HG03108 (cell line): ENCODE results near the gene GPANK1.

Source experiments
- ATAC-seq: cut with Tn5 transposase; IDR thresholded peaks from one replicate; pipeline ENCODE4 v1.9.1; 2021; ENCODE audit warnings: moderate library complexity; ENCODE audit not compliant: unreplicated experiment

Gene GPANK1

GRCh38 chr6:31663126-31663960 is 1.5 kb downstream of the GPANK1 start:
- ATAC-seq = no peak

DNA sequence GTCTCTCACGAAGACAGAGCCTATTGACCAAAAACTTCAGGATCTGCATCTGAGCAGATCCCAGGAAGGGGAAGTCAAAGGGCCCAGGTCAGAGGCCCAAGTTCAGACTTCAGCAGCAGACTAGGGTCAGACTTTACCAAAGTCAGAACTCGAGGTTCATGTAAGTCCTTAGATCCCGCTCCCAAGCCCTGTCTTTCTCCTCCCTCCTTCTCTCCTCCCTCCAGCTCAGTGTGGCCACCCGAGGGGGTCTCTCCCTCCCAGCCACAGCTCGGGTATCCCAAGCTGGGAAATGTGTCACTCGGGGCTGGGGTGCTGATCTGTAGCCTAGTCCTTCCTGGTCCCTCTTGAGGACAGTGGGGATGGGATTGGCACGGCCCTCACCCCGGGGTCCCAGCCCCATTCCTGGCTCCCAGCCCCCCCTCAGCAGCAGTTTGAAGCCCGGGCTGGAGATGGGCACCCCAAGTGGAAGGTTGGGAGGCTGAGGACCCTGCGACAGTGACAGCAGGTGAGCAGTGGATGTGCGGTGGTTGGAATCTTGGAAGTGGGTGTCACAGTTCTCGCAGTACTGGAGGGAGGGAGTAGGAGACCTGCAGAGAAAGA is 2.6 kb downstream of the GPANK1 start:
- ATAC-seq = no peak

GRCh38 chr6:31661262-31662123 is 3.3 kb downstream of the GPANK1 start:
- ATAC-seq = no peak

DNA sequence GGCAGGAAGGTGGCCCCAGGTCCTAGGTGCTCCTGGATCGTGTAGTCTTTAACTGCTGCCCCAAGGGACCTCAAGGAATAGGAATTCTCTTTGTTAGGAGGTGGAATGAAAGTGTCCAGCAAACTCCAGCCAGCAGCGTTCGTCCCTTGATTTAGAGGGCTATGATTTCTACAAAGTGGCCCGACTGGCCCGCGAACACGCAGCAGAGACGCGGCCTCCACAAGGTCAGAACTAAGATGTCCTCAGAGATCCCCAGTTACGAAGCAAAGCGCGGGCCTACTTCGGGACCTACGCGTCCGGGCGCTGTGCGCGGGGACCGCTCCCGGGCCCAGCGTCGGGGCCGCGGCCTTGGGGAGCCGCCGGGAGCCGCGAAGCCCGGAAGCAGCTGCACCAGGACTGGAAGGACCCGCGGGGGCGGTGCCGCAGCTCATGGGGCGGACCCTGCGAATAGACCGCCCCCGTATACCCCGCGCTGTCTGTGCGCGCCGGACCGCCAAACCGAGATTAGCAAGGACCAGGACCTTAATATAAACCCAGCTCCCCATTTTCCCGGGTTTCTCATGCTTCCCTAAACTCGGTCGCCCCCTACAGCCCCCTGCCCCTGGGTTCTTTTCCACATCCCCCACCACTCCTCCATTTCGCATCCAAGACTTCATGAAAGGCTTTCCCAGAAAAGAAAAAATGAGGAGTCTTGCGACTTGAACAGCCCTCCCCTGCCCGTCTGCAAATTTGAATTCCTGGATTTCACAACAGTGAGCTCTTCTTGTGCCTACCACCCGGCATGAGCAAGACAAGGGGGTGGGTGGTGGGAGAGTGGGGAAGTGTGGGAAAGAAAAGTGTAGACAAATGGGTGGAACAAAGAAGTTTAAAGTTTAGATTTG is 4.2 kb downstream of the GPANK1 start, which contains the start of gene C6orf47:
TSS of gene C6orf47 (minus strand) at position 398 of the 881 bp plus-strand sequence. CDS start 831 bp downstream, outside the sequence.
- peak; percentile 48 for ATAC-seq

- ATAC-seq = no peak
These were observed 5.0 kb downstream of the GPANK1 start for GRCh38 chr6:31659649-31660380.

GRCh38 chr6:31658983-31659648 is 5.7 kb downstream of the GPANK1 start:
- no peak for ATAC-seq

- no peak for ATAC-seq
These were observed 6.6 kb downstream of the GPANK1 start for GRCh38 chr6:31658158-31658688.

DNA sequence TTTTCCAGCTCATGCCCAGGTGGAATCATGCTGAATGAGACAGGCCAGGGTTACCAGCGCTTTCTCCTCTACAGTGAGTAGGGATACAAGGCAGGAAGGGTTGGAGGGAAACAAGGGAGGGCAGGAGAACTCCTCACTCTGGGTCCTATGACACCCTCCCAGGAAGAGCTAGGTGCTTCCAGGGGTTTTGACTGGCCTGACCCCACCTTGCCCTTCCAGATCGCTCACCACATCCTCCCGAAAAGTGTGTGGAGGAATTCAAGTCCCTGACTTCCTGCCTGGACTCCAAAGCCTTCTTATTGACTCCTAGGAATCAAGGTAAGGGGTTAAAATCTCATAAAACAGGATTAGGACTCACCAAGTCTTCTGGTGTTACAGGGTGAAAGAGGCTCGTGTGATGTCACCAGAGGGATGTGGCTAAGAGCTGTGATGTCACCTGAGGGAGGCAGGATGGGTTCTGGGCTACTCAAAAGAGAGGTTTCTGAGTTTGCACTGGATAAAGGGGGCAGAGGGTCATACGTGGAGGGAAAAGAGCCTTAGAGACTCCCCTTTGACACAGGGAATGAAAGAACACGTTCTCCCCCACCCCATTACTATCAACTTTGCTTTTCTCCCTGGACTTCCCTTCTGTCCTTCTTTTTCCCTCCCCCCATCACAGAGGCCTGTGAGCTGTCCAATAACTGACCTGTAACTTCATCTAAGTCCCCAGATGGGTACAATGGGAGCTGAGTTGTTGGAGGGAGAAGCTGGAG is 7.2 kb downstream of the GPANK1 start:
- ATAC-seq = no peak

DNA sequence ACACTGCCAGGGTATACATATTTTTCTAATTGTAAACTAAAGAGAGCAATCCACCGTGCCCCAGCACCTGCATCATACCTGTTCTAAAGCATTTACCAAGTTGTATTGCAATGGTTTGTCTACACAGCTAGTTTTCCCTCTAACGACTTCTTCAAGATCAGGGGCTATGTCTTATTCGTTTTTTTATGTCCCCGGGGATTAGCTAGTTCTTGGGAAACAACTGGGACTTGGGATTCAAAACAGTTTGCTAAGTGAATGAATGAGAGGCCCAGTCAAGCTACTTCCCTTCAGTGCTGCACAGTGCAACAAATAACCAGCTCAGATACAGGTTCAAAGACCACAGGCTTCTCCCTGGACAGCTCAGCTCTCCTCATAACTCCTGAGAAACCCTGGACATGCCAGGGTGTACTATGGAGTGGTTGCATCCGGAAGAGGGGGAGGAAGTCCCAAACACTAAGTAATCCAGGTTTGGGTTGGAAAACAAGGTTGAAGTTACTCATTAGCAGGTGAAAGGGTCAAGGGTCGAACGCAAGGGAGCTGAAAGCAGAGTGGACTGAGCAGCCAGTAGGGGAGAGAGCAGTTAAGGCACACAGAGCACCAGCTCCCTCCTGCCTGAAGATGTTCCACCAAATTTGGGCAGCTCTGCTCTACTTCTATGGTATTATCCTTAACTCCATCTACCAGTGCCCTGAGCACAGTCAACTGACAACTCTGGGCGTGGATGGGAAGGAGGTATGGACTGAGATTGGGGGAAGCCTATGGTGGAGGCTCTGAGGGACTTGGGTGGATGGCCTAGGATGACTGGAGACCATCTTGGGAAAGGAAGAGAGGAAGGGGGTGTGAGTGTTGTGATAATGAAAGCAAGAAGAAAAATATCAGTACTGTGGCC is 9.2 kb downstream of the GPANK1 start, which contains the start of gene APOM:
TSS of gene APOM (plus strand) at position 546 of the 889 bp plus-strand sequence. CDS start at position 619, 73 bp downstream.
- no peak for ATAC-seq

DNA sequence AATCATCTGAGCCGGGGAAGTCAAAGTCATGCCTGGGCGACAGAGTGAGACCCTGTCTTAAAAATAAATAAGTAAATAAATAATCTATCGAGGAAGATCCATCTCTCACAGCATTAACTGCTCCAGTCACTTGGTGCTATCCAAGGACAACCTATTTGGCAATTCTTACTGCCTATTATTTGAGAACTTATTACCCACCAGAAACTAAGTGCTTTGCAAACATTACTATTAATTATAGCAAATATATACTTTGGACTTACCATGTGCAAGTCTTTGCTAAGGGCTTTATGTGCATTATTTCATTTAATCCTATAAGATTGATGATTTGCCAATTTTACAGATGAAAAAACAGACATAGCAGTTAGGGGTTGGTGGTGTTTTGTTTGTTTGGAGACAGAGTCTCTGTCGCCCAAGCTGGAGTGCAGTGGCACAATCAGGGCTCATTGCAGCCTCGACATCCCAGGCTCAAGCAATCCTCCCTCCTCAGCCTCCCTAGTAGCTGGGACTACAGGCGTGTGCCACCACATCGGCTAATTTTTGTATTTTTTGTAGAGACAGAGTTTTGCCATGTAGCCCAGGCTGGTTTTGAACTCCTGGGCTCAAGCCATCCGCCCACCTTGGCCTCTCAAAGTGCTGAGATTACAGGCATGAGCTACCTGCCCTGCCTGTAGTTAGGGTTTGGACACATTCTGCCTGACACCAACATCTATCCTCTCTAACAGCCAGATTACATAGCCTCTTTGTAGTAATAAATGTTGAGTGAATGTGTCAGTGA is 10.0 kb downstream of the GPANK1 start:
- ATAC-seq = no peak

GRCh38 chr6:31652925-31653724 is 11.7 kb downstream of the GPANK1 start:
- ATAC-seq = peak; percentile 53

- peak; percentile 17 for ATAC-seq
These were observed 13.1 kb downstream of the GPANK1 start for GRCh38 chr6:31651602-31652191.

DNA sequence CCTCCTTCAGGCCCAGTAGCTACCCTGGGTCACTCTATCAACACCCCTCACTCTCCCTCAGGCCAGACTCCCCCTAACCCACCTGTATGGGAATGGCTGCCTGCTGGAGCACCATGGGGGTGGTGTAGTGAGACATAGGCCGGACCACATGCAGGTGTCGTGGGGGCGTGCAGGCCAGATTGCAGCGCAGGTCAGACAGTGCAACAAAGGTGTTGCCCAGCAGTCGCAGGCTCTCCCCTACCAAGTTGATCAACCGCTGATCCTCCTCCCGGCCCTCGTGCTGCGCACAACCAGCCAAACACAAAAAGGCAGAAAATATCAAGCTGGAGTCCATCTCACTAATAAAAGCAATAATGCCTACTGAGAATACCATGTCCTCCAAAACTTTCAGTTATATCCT is 19.5 kb downstream of the GPANK1 start:
- ATAC-seq = no peak

GRCh38 chr6:31643818-31644454 is 20.9 kb downstream of the GPANK1 start:
- ATAC-seq = no peak
